ENCODE data around the gene CDK14.

CDK14 gene

GRCh38 chr7:91020636-91021385 lies 424.7 kb downstream of the CDK14 start:
- Histone ChIP-seq H3K27ac (ENCODE audit: insufficient read depth, low read depth, low read length, poor library complexity, severe bottlenecking) (no peak overlapping the region), H3K27me3 (ENCODE audit: control insufficient read depth, insufficient read depth, low read length, poor library complexity, severe bottlenecking) (no peaks in the 10 kb centered on the region), H3K4me3 (ENCODE audit: insufficient read depth, low read depth, low read length) (no peak overlapping the region), H3K9me3 (ENCODE audit: control insufficient read depth, low read length) (no peaks in the 10 kb centered on the region), H3K36me3 (ENCODE audit: control insufficient read depth, insufficient read depth, low read length) (no peaks in the 10 kb centered on the region), H3K4me1 (ENCODE audit: control insufficient read depth, insufficient read depth, low read length) (no peaks in the 10 kb centered on the region)
- WGBS, 2 experiments, result 92 to 93% methylated on average over 3 of the region's 3 CpGs

- Histone ChIP-seq H3K36me3 (ENCODE audit: control insufficient read depth, insufficient read depth, low read length) (no peaks in the 10 kb centered on the region), H3K27ac (ENCODE audit: insufficient read depth, low read depth, low read length, poor library complexity, severe bottlenecking) (no peak overlapping the region), H3K4me3 (ENCODE audit: insufficient read depth, low read depth, low read length) (no peak overlapping the region), H3K27me3 (ENCODE audit: control insufficient read depth, insufficient read depth, low read length, poor library complexity, severe bottlenecking) (no peaks in the 10 kb centered on the region), H3K9me3 (ENCODE audit: control insufficient read depth, low read length) (no peaks in the 10 kb centered on the region), H3K4me1 (ENCODE audit: control insufficient read depth, insufficient read depth, low read length) (no peaks in the 10 kb centered on the region)
- 88 to 100% methylated on average over 1 of the region's 1 CpG for WGBS, 2 experiments
These were observed 425.8 kb downstream of the CDK14 start for GRCh38 chr7:91021956-91022355.

- no peaks in the 10 kb centered on the region for H3K4me1 ChIP-seq (ENCODE audit: control insufficient read depth, insufficient read depth, low read length)
- H3K27ac ChIP-seq (ENCODE audit: insufficient read depth, low read depth, low read length, poor library complexity, severe bottlenecking), result no peak overlapping the region
- WGBS, 2 experiments, result 31 to 53% methylated on average over 1 to 2 of the region's 2 CpGs
- no peak overlapping the region for H3K4me3 ChIP-seq (ENCODE audit: insufficient read depth, low read depth, low read length)
- H3K9me3 ChIP-seq (ENCODE audit: control insufficient read depth, low read length), result no peaks in the 10 kb centered on the region
- no peaks in the 10 kb centered on the region for H3K27me3 ChIP-seq (ENCODE audit: control insufficient read depth, insufficient read depth, low read length, poor library complexity, severe bottlenecking)
- H3K36me3 ChIP-seq (ENCODE audit: control insufficient read depth, insufficient read depth, low read length), result no peaks in the 10 kb centered on the region
These were observed 429.8 kb downstream of the CDK14 start for GRCh38 chr7:91025906-91026390.

GRCh38 chr7:91029688-91030087 lies 433.6 kb downstream of the CDK14 start:
- H3K9me3 ChIP-seq (ENCODE audit: control insufficient read depth, low read length), result no peaks in the 10 kb centered on the region
- no peaks in the 10 kb centered on the region for H3K4me1 ChIP-seq (ENCODE audit: control insufficient read depth, insufficient read depth, low read length)
- H3K27me3 ChIP-seq (ENCODE audit: control insufficient read depth, insufficient read depth, low read length, poor library complexity, severe bottlenecking), result no peaks in the 10 kb centered on the region
- H3K27ac ChIP-seq (ENCODE audit: insufficient read depth, low read depth, low read length, poor library complexity, severe bottlenecking), result no peak overlapping the region
- H3K4me3 ChIP-seq (ENCODE audit: insufficient read depth, low read depth, low read length), result no peak overlapping the region
- H3K36me3 ChIP-seq (ENCODE audit: control insufficient read depth, insufficient read depth, low read length), result no peaks in the 10 kb centered on the region

- no peaks in the 10 kb centered on the region for H3K36me3 ChIP-seq (ENCODE audit: control insufficient read depth, insufficient read depth, low read length)
- no peaks in the 10 kb centered on the region for H3K27me3 ChIP-seq (ENCODE audit: control insufficient read depth, insufficient read depth, low read length, poor library complexity, severe bottlenecking)
- H3K4me1 ChIP-seq (ENCODE audit: control insufficient read depth, insufficient read depth, low read length), result no peaks in the 10 kb centered on the region
- H3K9me3 ChIP-seq (ENCODE audit: control insufficient read depth, low read length), result no peaks in the 10 kb centered on the region
- no peak overlapping the region for H3K27ac ChIP-seq (ENCODE audit: insufficient read depth, low read depth, low read length, poor library complexity, severe bottlenecking)
- H3K4me3 ChIP-seq (ENCODE audit: insufficient read depth, low read depth, low read length), result no peak overlapping the region
- 81 to 87% methylated on average over 3 to 4 of the region's 5 CpGs for WGBS, 2 experiments
These were observed 434.7 kb downstream of the CDK14 start for GRCh38 chr7:91030680-91031380.

- WGBS, 2 experiments, result 53 to 56% methylated on average over 4 of the region's 4 CpGs
- H3K4me3 ChIP-seq (ENCODE audit: insufficient read depth, low read depth, low read length), result no peak overlapping the region
- H3K9me3 ChIP-seq (ENCODE audit: control insufficient read depth, low read length), result no peaks in the 10 kb centered on the region
- H3K27ac ChIP-seq (ENCODE audit: insufficient read depth, low read depth, low read length, poor library complexity, severe bottlenecking), result no peak overlapping the region
- H3K4me1 ChIP-seq (ENCODE audit: control insufficient read depth, insufficient read depth, low read length), result no peaks in the 10 kb centered on the region
- no peaks in the 10 kb centered on the region for H3K27me3 ChIP-seq (ENCODE audit: control insufficient read depth, insufficient read depth, low read length, poor library complexity, severe bottlenecking)
- no peaks in the 10 kb centered on the region for H3K36me3 ChIP-seq (ENCODE audit: control insufficient read depth, insufficient read depth, low read length)
These were observed 435.6 kb downstream of the CDK14 start for GRCh38 chr7:91031757-91032156.

GRCh38 chr7:91033574-91033973 lies 437.5 kb downstream of the CDK14 start:
- Histone ChIP-seq H3K27ac (ENCODE audit: insufficient read depth, low read depth, low read length, poor library complexity, severe bottlenecking) (no peak overlapping the region), H3K4me3 (ENCODE audit: insufficient read depth, low read depth, low read length) (no peak overlapping the region)
- 66 to 75% methylated on average over 2 of the region's 2 CpGs for WGBS, 2 experiments

GRCh38 chr7:91034459-91035368 lies 438.6 kb downstream of the CDK14 start:
- Histone ChIP-seq H3K9me3 (ENCODE audit: control insufficient read depth, low read length) (no peaks in the 10 kb centered on the region), H3K27me3 (ENCODE audit: control insufficient read depth, insufficient read depth, low read length, poor library complexity, severe bottlenecking) (no peaks in the 10 kb centered on the region), H3K36me3 (ENCODE audit: control insufficient read depth, insufficient read depth, low read length) (no peaks in the 10 kb centered on the region), H3K4me1 (ENCODE audit: control insufficient read depth, insufficient read depth, low read length) (no peaks in the 10 kb centered on the region), H3K4me3 (ENCODE audit: insufficient read depth, low read depth, low read length) (no peak overlapping the region), H3K27ac (ENCODE audit: insufficient read depth, low read depth, low read length, poor library complexity, severe bottlenecking) (no peak overlapping the region)
- 55 to 75% methylated on average over 1 of the region's 1 CpG for WGBS, 2 experiments

More at GRCh38 chr7:91033574-91033973, 437.5 kb downstream of the CDK14 start:
- Histone ChIP-seq H3K4me1 (ENCODE audit: control insufficient read depth, insufficient read depth, low read length) (no peaks in the 10 kb centered on the region), H3K36me3 (ENCODE audit: control insufficient read depth, insufficient read depth, low read length) (no peaks in the 10 kb centered on the region), H3K27me3 (ENCODE audit: control insufficient read depth, insufficient read depth, low read length, poor library complexity, severe bottlenecking) (no peaks in the 10 kb centered on the region), H3K9me3 (ENCODE audit: control insufficient read depth, low read length) (no peaks in the 10 kb centered on the region)

- no peaks in the 10 kb centered on the region for H3K4me1 ChIP-seq (ENCODE audit: control insufficient read depth, insufficient read depth, low read length)
- no peaks in the 10 kb centered on the region for H3K36me3 ChIP-seq (ENCODE audit: control insufficient read depth, insufficient read depth, low read length)
- H3K9me3 ChIP-seq (ENCODE audit: control insufficient read depth, low read length), result no peaks in the 10 kb centered on the region
- H3K27ac ChIP-seq (ENCODE audit: insufficient read depth, low read depth, low read length, poor library complexity, severe bottlenecking), result no peak overlapping the region
- no peaks in the 10 kb centered on the region for H3K27me3 ChIP-seq (ENCODE audit: control insufficient read depth, insufficient read depth, low read length, poor library complexity, severe bottlenecking)
- 91 to 94% methylated on average over 3 to 4 of the region's 4 CpGs for WGBS, 2 experiments
- H3K4me3 ChIP-seq (ENCODE audit: insufficient read depth, low read depth, low read length), result no peak overlapping the region
These were observed 442.9 kb downstream of the CDK14 start for GRCh38 chr7:91039033-91039432.

- Histone ChIP-seq H3K9me3 (ENCODE audit: control insufficient read depth, low read length) (no peaks in the 10 kb centered on the region), H3K4me1 (ENCODE audit: control insufficient read depth, insufficient read depth, low read length) (no peaks in the 10 kb centered on the region), H3K36me3 (ENCODE audit: control insufficient read depth, insufficient read depth, low read length) (no peaks in the 10 kb centered on the region), H3K4me3 (ENCODE audit: insufficient read depth, low read depth, low read length) (no peak overlapping the region), H3K27ac (ENCODE audit: insufficient read depth, low read depth, low read length, poor library complexity, severe bottlenecking) (no peak overlapping the region), H3K27me3 (ENCODE audit: control insufficient read depth, insufficient read depth, low read length, poor library complexity, severe bottlenecking) (no peaks in the 10 kb centered on the region)
- 88 to 98% methylated on average over 1 to 2 of the region's 2 CpGs for WGBS, 2 experiments
These were observed 445.0 kb downstream of the CDK14 start for GRCh38 chr7:91041141-91041540.
